ENCODE data around the gene PLBD1. TPM values are rescaled to one million over a fixed set of nuclear protein-coding genes. Genes with fewer than 3 reads are reported as not detected.

The PLBD1 gene
- polyA plus RNA-seq (2012; ENCODE audit: insufficient read depth, insufficient read length) = not detected

DNA sequence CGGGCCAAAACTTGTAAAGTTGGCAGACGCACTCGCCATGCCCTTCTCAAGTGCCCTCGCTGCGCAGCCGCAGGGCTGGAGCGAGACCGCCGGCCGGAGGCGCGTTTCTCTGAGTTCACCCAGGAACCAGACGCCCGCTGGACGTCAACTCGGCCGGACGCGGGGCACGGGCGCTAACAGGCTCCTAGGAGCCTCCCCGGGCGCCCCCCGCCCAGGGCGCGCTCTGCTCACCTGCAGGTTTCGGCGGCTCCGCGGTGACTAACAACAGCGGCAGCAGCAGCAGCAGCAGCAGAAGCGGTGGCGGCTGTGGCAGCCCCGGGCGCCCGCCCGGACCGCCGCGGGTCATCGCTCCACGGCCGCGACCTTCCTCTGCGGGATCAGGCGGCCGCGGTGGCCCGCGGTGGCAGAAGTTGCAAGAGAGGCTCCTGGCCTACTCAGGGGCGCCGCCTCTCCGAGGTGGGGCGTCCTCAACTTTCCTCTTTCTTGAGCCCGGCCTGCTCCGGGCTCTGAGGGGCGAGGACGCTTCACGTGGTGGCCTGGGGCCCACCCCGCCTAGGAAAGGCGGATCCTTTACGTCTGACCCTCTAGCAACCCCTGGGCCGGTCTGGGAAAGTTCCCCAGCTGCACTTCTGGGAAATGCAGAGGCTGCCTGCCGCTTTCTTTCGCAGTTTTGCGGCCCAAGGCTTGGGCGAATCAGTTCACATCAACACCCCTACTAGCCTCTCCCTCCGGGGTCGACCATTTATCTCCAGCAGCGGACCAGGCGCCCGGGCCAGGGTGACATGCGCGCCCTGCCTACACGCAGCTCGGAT is at the start of gene PLBD1:
PLBD1 (minus strand) TSS at position 533 of the 812 bp plus-strand sequence; CDS start at position 346, 187 bp downstream.
- no peak within 1 kb of the TSS for H3K4me3 ChIP-seq (ENCODE audit: low read length)

GRCh38 chr12:14614704-14615121 is 47.0 kb upstream of the PLBD1 start:
- no peak for DNase-seq (ENCODE audit: low read depth, low spot score)

More for the DNA sequence above, at the start of gene PLBD1:
- no peak for DNase-seq (ENCODE audit: low read depth, low spot score)

DNA sequence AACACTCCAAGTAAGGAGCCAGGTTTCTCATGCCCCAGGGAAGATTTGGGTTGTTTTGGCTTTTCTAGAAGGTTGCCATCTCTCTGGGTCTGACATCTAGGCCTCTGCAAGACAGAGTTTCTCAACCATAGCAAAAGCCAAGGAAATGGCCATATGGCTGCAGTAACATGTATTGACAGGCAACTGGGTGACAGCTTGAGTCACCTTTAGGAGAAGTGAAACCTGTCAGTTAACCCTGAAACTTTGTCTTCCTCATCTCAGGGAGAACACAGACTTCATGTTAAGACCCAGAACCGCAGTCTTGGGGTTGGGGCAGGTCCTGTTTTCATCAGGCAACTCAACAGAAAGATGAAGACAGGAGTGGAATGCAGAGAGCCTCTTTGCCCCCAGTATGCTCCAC is 46.0 kb upstream of the PLBD1 start:
- DNase-seq (ENCODE audit: low read depth, low spot score) = no peak
- H3K4me3 ChIP-seq (ENCODE audit: low read length) = no peak overlapping the region

More at GRCh38 chr12:14614704-14615121, 47.0 kb upstream of the PLBD1 start:
- no peak overlapping the region for H3K4me3 ChIP-seq (ENCODE audit: low read length)

GRCh38 chr12:14612898-14613445 is 45.3 kb upstream of the PLBD1 start:
- DNase-seq (ENCODE audit: low read depth, low spot score) = no peak
- H3K4me3 ChIP-seq (ENCODE audit: low read length) = no peak overlapping the region

DNA sequence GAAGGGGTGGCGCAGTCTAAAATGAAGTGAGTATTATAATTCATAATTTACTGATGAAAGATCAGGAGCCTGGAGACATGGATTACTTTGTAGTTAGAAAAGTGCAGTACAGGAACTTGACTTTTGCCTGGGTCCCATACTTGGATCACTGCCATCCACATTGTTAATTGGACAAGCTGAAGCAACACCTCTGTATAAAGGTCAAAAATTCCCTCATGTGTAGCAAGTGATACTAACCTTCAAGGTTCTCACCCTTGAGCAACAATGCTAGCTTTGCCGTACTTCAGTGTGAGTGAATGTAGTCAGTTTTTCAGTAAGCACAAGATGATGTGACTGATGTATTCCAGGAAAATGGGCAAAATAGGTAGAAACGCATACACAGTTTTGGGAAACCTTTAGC is 44.6 kb upstream of the PLBD1 start:
- no peak overlapping the region for H3K4me3 ChIP-seq (ENCODE audit: low read length)
- no peak for DNase-seq (ENCODE audit: low read depth, low spot score)

GRCh38 chr12:14611640-14612203 is 44.0 kb upstream of the PLBD1 start:
- no peak for DNase-seq (ENCODE audit: low read depth, low spot score)
- H3K4me3 ChIP-seq (ENCODE audit: low read length) = no peak overlapping the region

DNA sequence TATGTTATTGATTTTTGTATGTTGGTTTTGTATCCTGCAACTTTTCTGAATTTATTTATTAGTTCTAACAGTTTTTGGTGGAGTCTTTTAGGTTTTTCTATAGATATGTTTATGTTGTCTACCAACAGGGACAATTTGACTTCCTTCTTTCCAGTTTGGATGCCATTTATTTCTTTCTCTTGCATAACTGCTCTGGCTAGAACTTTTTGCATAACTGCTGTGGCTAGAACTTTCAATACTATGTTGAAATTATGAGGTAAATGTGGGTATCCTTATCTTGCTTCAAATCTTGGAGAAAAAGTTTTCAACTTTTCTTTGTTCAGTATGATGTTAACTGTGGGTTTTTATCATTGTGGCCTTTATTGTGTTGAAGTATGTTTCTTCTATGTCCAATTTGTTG is 39.9 kb upstream of the PLBD1 start:
- no peak overlapping the region for H3K4me3 ChIP-seq (ENCODE audit: low read length)
- no peak for DNase-seq (ENCODE audit: low read depth, low spot score)

GRCh38 chr12:14605401-14605989 is 37.8 kb upstream of the PLBD1 start:
- no peak for DNase-seq (ENCODE audit: low read depth, low spot score)
- H3K4me3 ChIP-seq (ENCODE audit: low read length) = no peak overlapping the region

- no peak for DNase-seq (ENCODE audit: low read depth, low spot score)
- H3K4me3 ChIP-seq (ENCODE audit: low read length) = no peak overlapping the region
These were observed 34.2 kb upstream of the PLBD1 start for GRCh38 chr12:14601692-14602478.

DNA sequence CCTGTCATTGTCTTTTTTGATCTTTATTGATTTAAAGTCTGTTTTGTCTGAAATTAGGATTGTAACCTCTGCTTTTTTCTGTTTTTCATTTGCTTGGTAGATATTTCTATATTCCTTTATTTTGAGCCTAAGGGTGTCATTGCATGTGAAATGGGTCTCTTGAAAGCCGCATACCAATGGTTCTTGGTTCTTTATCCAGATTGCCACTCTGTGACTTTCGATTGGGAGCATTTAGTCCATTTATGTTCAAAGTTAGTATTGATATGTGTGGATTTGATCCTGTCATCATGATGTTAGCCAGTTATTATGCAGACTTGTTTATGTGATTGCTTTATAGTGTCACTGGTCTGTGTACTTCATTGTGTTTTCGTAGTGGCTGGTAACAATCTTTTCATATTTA is 29.8 kb upstream of the PLBD1 start:
- DNase-seq (ENCODE audit: low read depth, low spot score) = no peak
- H3K4me3 ChIP-seq (ENCODE audit: low read length) = no peak overlapping the region

DNA sequence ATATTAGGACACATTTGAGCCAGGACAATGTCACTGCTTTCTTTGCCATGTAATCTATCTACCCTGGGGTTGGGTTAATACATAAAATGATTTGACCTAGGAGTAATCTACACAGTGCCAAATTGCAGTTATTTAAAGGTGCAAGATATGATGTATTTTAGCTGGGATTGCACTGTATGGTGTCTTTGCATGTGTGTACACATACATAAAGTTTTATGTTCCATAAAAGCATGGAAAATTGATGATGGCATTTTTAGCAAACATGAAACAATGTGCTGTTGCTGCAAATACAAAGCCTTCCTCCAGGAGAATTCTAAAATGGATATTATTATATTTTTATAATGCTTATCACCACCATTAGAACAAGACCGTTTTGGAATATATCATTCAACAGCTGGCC is 24.0 kb upstream of the PLBD1 start:
- H3K4me3 ChIP-seq (ENCODE audit: low read length) = no peak overlapping the region
- DNase-seq (ENCODE audit: low read depth, low spot score) = no peak

DNA sequence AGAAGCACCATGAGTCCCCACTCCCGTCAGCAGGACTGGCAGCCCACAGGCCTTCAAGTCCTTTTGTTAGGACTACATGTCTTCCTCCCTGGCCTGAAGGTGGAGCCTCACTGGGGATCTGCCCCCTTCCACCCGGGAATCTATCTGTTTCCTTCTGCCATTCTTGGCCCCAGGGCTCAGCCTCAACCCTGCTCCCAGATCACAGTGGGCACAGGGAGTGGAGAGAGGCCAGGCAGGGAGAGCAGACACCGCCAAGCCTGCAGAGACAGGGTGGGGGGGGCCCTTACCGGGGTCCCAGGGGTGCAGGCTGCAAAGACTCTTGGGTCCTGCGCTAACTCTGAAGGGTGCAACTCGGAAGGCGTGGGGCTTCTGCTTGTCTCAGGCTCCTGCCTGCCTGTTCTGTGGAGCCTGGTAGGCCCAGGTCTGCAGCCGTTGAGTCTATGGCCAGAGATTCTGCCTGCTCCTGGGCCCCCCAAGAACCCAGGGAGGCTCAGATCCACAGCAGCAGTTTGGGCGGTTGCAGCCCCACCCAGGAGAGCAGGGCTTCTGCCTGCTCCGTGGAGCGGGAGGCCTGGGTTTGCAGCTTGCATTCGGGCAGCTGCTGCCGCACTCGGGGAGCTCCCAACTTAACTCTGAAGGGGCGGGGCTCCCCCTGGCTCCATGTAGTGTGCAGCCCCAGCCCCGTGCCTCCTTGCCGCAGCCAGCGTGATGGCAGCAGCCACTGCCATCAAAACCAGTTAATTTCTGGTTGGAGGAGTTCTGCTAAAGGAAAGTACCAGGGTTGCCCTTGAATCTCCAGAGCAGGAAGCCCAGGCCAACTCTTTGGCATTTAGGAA is 21.7 kb upstream of the PLBD1 start:
- DNase-seq (ENCODE audit: low read depth, low spot score) = no peak
- no peak overlapping the region for H3K4me3 ChIP-seq (ENCODE audit: low read length)

DNA sequence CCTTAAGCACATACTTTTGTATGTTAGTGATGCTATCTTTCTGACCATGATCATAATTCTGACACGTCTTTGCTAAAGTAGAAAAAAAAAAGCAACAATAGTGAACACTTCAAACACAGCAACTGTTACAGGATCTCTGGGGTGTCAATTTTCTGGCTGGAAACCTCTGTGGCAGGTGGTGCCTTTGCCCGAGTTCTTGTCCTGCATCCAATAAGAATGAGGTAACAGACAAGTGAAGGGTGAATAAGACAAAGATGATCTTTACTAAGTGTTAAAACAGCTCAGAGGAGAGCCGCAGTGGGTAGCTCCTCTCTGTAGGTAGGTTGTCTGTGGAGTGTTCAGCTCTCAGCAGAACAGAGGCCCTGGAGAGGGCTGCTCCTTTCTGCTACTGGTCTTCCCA is 20.9 kb upstream of the PLBD1 start:
- H3K4me3 ChIP-seq (ENCODE audit: low read length) = no peak overlapping the region
- no peak for DNase-seq (ENCODE audit: low read depth, low spot score)

GRCh38 chr12:14578646-14579045 is 11.0 kb upstream of the PLBD1 start:
- no peak for DNase-seq (ENCODE audit: low read depth, low spot score)
- H3K4me3 ChIP-seq (ENCODE audit: low read length) = no peak overlapping the region

DNA sequence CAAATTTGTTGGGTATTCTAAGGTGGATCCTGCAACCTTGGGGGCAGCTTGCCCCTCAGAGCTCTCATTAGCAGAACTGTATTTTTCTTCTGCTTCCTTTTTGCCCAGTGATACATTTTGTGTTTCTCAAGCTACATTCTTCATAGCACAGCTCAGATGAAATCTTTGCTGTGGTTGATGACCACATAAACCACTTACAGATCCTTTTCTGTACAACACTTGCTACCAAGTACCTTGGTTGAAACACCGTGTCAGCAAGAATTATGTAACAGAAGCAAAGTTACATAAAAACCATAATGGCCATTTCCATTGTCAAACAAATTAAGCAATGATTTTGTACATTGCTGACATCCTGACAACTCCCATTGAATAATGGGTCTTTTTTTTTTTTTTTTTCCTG is 9.7 kb upstream of the PLBD1 start:
- no peak overlapping the region for H3K4me3 ChIP-seq (ENCODE audit: low read length)
- peak; percentile 58 for DNase-seq (ENCODE audit: low read depth, low spot score)

- no peak overlapping the region for H3K4me3 ChIP-seq (ENCODE audit: low read length)
- no peak for DNase-seq (ENCODE audit: low read depth, low spot score)
These were observed 9.2 kb upstream of the PLBD1 start for GRCh38 chr12:14576896-14577295.

GRCh38 chr12:14575585-14575984 is 7.9 kb upstream of the PLBD1 start:
- H3K4me3 ChIP-seq (ENCODE audit: low read length) = no peak overlapping the region
- no peak for DNase-seq (ENCODE audit: low read depth, low spot score)

- H3K4me3 ChIP-seq (ENCODE audit: low read length) = no peak overlapping the region
- no peak for DNase-seq (ENCODE audit: low read depth, low spot score)
These were observed 5.4 kb upstream of the PLBD1 start for GRCh38 chr12:14573118-14573517.

DNA sequence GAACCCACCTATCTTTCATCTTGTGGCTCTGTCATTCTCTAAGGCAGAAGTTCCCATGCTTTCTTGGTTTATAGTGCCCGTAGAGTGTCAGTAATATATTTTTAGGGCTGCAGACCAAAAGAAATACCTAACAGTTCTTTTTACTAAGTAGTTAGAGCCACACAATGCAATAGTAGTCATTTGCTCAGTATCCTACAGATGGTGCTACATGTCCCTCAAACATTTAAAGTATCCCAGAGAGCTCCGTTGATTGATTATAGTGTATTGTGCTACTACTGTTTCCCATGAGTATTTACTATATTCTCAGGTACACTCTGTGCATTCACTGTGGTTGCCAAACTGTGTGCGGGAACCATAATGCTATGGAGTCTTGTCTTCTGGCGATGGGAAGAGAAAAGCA is 4.7 kb upstream of the PLBD1 start:
- DNase-seq (ENCODE audit: low read depth, low spot score) = no peak
- no peak overlapping the region for H3K4me3 ChIP-seq (ENCODE audit: low read length)
